ENCODE results near the gene CEP170. TPM values are rescaled to one million over a fixed set of nuclear protein-coding genes. Genes with fewer than 3 reads are reported as not detected.

Gene CEP170
- total and polyA plus RNA-seq, 10 of the 15 experiments (the other 5 are each of a cell fraction or from before 2014, with no cell fraction given), result 15.0 to 67.3 (median 40.2) TPM

- TF ChIP-seq, protein P1, sequence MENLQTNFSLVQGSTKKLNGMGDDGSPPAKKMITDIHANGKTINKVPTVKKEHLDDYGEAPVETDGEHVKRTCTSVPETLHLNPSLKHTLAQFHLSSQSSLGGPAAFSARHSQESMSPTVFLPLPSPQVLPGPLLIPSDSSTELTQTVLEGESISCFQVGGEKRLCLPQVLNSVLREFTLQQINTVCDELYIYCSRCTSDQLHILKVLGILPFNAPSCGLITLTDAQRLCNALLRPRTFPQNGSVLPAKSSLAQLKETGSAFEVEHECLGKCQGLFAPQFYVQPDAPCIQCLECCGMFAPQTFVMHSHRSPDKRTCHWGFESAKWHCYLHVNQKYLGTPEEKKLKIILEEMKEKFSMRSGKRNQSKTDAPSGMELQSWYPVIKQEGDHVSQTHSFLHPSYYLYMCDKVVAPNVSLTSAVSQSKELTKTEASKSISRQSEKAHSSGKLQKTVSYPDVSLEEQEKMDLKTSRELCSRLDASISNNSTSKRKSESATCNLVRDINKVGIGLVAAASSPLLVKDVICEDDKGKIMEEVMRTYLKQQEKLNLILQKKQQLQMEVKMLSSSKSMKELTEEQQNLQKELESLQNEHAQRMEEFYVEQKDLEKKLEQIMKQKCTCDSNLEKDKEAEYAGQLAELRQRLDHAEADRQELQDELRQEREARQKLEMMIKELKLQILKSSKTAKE (IDR thresholded peaks at IDR 0.05; ENCODE audit: low read depth, poor library complexity, severe bottlenecking), result no peak
- TF ChIP-seq ZNF207 (IDR thresholded peaks at IDR 0.05; ENCODE audit: borderline replicate concordance) (no peak), NFYA (IDR thresholded peaks at IDR 0.05; ENCODE audit: borderline replicate concordance, low read depth, low read length) (no peak), BCL11A (IDR thresholded peaks at IDR 0.05; ENCODE audit: low read depth, low read length) (no peak), POLR2AphosphoS5 (IDR thresholded peaks at IDR 0.05; ENCODE audit: low read length) (no peak), IRF4 (IDR thresholded peaks at IDR 0.05; ENCODE audit: low read depth, low read length) (no peak), ZNF217 (IDR thresholded peaks at IDR 0.05) (no peak), NFIC (IDR thresholded peaks at IDR 0.05; ENCODE audit: low read depth, low read length) (no peak), SPI1 (IDR thresholded peaks at IDR 0.05; ENCODE audit: borderline replicate concordance, insufficient read depth, low read depth, low read length) (no peak), KDM1A (IDR thresholded peaks at IDR 0.05; ENCODE audit: borderline replicate concordance) (no peak), CREM (IDR thresholded peaks at IDR 0.05; ENCODE audit: low read depth) (no peak), JUND (IDR thresholded peaks at IDR 0.05; ENCODE audit: low read depth, low read length) (no peak), NR2C2 (IDR thresholded peaks at IDR 0.05; ENCODE audit: borderline replicate concordance, control insufficient read depth, insufficient read length, low read depth) (no peak), PAX5 (IDR thresholded peaks at IDR 0.05; ENCODE audit: borderline replicate concordance, low read depth, low read length) (no peak), E2F4 (IDR thresholded peaks at IDR 0.05; ENCODE audit: low read depth, low read length) (no peak), JUNB (IDR thresholded peaks at IDR 0.05) (no peak), ZNF24 (IDR thresholded peaks at IDR 0.05) (no peak), MTA2 (IDR thresholded peaks at IDR 0.05; ENCODE audit: low read depth) (no peak)
- TF ChIP-seq, protein P2, sequence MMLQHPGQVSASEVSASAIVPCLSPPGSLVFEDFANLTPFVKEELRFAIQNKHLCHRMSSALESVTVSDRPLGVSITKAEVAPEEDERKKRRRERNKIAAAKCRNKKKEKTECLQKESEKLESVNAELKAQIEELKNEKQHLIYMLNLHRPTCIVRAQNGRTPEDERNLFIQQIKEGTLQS (IDR thresholded peaks at IDR 0.05; ENCODE audit: borderline replicate concordance, extremely low read depth, low read depth, low read length), result no peak
- TF ChIP-seq, protein P3, sequence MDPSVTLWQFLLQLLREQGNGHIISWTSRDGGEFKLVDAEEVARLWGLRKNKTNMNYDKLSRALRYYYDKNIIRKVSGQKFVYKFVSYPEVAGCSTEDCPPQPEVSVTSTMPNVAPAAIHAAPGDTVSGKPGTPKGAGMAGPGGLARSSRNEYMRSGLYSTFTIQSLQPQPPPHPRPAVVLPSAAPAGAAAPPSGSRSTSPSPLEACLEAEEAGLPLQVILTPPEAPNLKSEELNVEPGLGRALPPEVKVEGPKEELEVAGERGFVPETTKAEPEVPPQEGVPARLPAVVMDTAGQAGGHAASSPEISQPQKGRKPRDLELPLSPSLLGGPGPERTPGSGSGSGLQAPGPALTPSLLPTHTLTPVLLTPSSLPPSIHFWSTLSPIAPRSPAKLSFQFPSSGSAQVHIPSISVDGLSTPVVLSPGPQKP (IDR thresholded peaks at IDR 0.05; ENCODE audit: low read depth, low read length), result no peak
- ATAC-seq (no peak), FAIRE-seq (no peak), DNase-seq (ENCODE audit: low read depth, low spot score) (no peak)
- no peaks in the 10 kb centered on the region for H4K20me1 ChIP-seq (ENCODE audit: control insufficient read depth, insufficient read depth)
- RAD21 ChIA-PET (ENCODE audit: unreplicated experiment), result no interaction called here
- in situ Hi-C loops (cut with MboI), result no loop called here
- peaks cover 1 to 6% of the 10 kb centered on the region in 2 experiments; a peak in 2 of 4 replicates for H3K36me3 ChIP-seq (ENCODE audit: control insufficient read depth in 2 of 2, insufficient read depth in 2 of 2, low read length in 1 of 2)
- H3K9ac ChIP-seq (ENCODE audit: control insufficient read depth, insufficient read depth, low read length), result no peak overlapping the region
- no peak overlapping the region for H3K27ac ChIP-seq (ENCODE audit: control insufficient read depth, insufficient read depth)
- no peaks in the 10 kb centered on the region for H3K9me3 ChIP-seq (replicated peaks; ENCODE audit: control insufficient read depth, insufficient read depth, low read length)
- H3K79me2 ChIP-seq (ENCODE audit: control insufficient read depth, insufficient read depth, low read length), result no peaks in the 10 kb centered on the region
- intact Hi-C loops (cut with micrococcal nuclease; ENCODE audit: unreplicated experiment), result no loop called here
- no peak overlapping the region for H3K4me3 ChIP-seq
- no TSS peak for BruUV-seq (replicated peaks)
- CTCF ChIA-PET, result interaction anchor here (0.7 to 1.4 kb wide), 6 partner anchors 8 to 72 kb away, joined by 3 to 5 read pairs (median 4); no protein-coding TSS in a partner anchor
- H3K4me1 ChIP-seq (ENCODE audit: control insufficient read depth, insufficient read depth, low read length), result no peaks in the 10 kb centered on the region; the same call in 1 of the 2 replicates
- no peaks in the 10 kb centered on the region for H3K27me3 ChIP-seq (replicated peaks in 1 of 2; ENCODE audit: control insufficient read depth in 2 of 2, insufficient read depth in 2 of 2, low read length in 1 of 2)
- H2AFZ ChIP-seq (ENCODE audit: control insufficient read depth, low read depth, low read length), result no peak overlapping the region
- SMC1A ChIA-PET (ENCODE audit: uncharacterized antibody, unreplicated experiment), result interaction anchor here (1.7 kb wide), 1 partner anchor 41 kb away, joined by 9 read pairs; no protein-coding TSS in a partner anchor
- no peak overlapping the region for H3K4me2 ChIP-seq (ENCODE audit: control insufficient read depth, insufficient read depth)
- POLR2A ChIA-PET, result no interaction called here
Measured at GRCh38 chr1:243272401-243272800, 17.3 kb upstream of the CEP170 start.
